Liver (tissue), 3 donors: ENCODE results near the gene SERPIND1.

ENCODE experiments used
- CTCF ChIP-seq: fragments of 150-350 bp; IDR thresholded peaks from 2 replicates; pipeline ENCODE4 v1.5.1; 2017; ENCODE audit warnings: improper control_type of control experiment, low read depth, low read length; ENCODE audit not compliant: missing input control
- EGR1 ChIP-seq, 2 donors: IDR thresholded peaks; 2 replicates each; pipeline ENCODE4 v1.6.1; 2016 to 2018; ENCODE audit warnings: antibody characterized with exemption in 2 of 2, low read depth in 2 of 2
- GABPA ChIP-seq, 2 donors: IDR thresholded peaks in 1 of 2; conservative IDR thresholded peaks in 1 of 2; 2 replicates each; pipeline ENCODE4 v1.6.1; 2016; ENCODE audit warnings: antibody characterized with exemption in 2 of 2, mild to moderate bottlenecking in 1 of 2, moderate library complexity in 1 of 2
- JUND ChIP-seq, 2 donors: IDR thresholded peaks; 2 replicates each; pipeline ENCODE4 v1.6.1; 2016; ENCODE audit warnings: antibody characterized with exemption in 2 of 2
- MAX ChIP-seq: IDR thresholded peaks from 2 replicates; pipeline ENCODE4 v1.6.1; 2016; ENCODE audit warnings: antibody characterized with exemption
- REST ChIP-seq: IDR thresholded peaks from 2 replicates; pipeline ENCODE4 v1.6.1; 2016; ENCODE audit warnings: antibody characterized with exemption, mild to moderate bottlenecking
- RXRA ChIP-seq, 2 donors: IDR thresholded peaks; 2 replicates each; pipeline ENCODE4 v1.6.1; 2017 to 2018; ENCODE audit warnings: antibody characterized with exemption in 2 of 2, mild to moderate bottlenecking in 1 of 2
- YY1 ChIP-seq: IDR thresholded peaks from 2 replicates; pipeline ENCODE4 v1.6.1; 2016; ENCODE audit warnings: antibody characterized with exemption, mild to moderate bottlenecking
- ZBTB33 ChIP-seq: IDR thresholded peaks from 2 replicates; pipeline ENCODE4 v1.6.1; 2016; ENCODE audit warnings: antibody characterized with exemption
- donor health status: healthy.
- donor health status: healthy.

- TF ChIP-seq CTCF, result no peak
- TF ChIP-seq ZBTB33, result no peak
- no peak for TF ChIP-seq RXRA (IDR thresholded peaks at IDR 0.05)
- TF ChIP-seq MAX, result no peak
- TF ChIP-seq YY1, result no peak
- no peak for TF ChIP-seq REST
- no peak for TF ChIP-seq EGR1 (IDR thresholded peaks at IDR 0.05; ENCODE audit: low read depth in 2 of 2)
- no peak for TF ChIP-seq GABPA (IDR thresholded peaks at IDR 0.05 in 1 of 2, conservative IDR thresholded peaks at IDR 0.05 in 1 of 2)
- TF ChIP-seq JUND (IDR thresholded peaks at IDR 0.05), result no peak
Observed at GRCh38 chr22:20764471-20764720, 9.5 kb upstream of the SERPIND1 start.
